Common myeloid progenitor, CD34-positive (primary cell): ENCODE results near the gene ADGRL2.

Experiments
- CTCF ChIA-PET: fragments of 350-600 bp; sonication (Branson Sonifier 250); formaldehyde crosslinking; loops from one replicate; lab custom pipeline; 2021; ENCODE audit warnings: antibody characterized with exemption; lab: Charles Lee
- POLR2A ChIA-PET: fragments of 350-600 bp; sonication (Branson Sonifier 250); formaldehyde crosslinking; loops from one replicate; lab custom pipeline; 2021; ENCODE audit warnings: antibody characterized with exemption; lab: Charles Lee
- DNase-seq, 3 donors: peaks; one replicate each; pipeline versions ENCODE4 v3.0.0 to v3.0.0-alpha.2; 2013
- H3K27ac ChIP-seq, 2 experiments: 1 replicate in 1 of 2; 2 replicates in 1 of 2; pipeline ENCODE4 v1.7.0; 2013; ENCODE audit warnings: inconsistent platforms in 2 of 2, low read length in 2 of 2, mild to moderate bottlenecking in 2 of 2, low read depth in 1 of 2, moderate library complexity in 1 of 2; ENCODE audit not compliant: severe bottlenecking in 2 of 2, insufficient read depth in 1 of 2, poor library complexity in 1 of 2
- H3K27me3 ChIP-seq, 5 experiments: replicated peaks in 2 of 5; 1 replicate in 3 of 5; 2 replicates in 2 of 5; pipeline versions ENCODE4 v1.6.1 to v1.7.0; 2013; ENCODE audit warnings: low read length in 4 of 5, mild to moderate bottlenecking in 2 of 5, moderate library complexity in 2 of 5, inconsistent platforms in 1 of 5; ENCODE audit not compliant: insufficient read depth in 5 of 5, control insufficient read depth in 4 of 5
- H3K36me3 ChIP-seq, 4 experiments: 1 replicate in 2 of 4; 2 replicates in 2 of 4; pipeline versions ENCODE4 v1.6.1 to v1.7.0; 2013; ENCODE audit warnings: low read length in 3 of 4, control low read depth in 1 of 4, mild to moderate bottlenecking in 1 of 4; ENCODE audit not compliant: control insufficient read depth in 4 of 4, insufficient read depth in 4 of 4
- H3K4me1 ChIP-seq, 4 experiments: 1 replicate in 3 of 4; 2 replicates in 1 of 4; pipeline versions ENCODE4 v1.6.1 to v1.7.1; 2013; ENCODE audit warnings: low read length in 3 of 4, mild to moderate bottlenecking in 3 of 4, control low read depth in 1 of 4, inconsistent platforms in 1 of 4, moderate library complexity in 1 of 4; ENCODE audit not compliant: control insufficient read depth in 4 of 4, insufficient read depth in 4 of 4; ENCODE audit errors: control extremely low read depth in 1 of 4
- H3K4me3 ChIP-seq, 7 experiments: 1 replicate in 4 of 7; 2 replicates in 3 of 7; pipeline versions ENCODE4 v1.5.1 to v1.7.0; 2013; ENCODE audit warnings: mild to moderate bottlenecking in 7 of 7, low read length in 6 of 7, moderate library complexity in 6 of 7, inconsistent platforms in 2 of 7, low read depth in 2 of 7, control low read depth in 1 of 7; ENCODE audit not compliant: insufficient read depth in 4 of 7, control insufficient read depth in 1 of 7; ENCODE audit errors: extremely low read depth in 1 of 7
- H3K9me3 ChIP-seq, 5 experiments: 1 replicate in 4 of 5; 2 replicates in 1 of 5; pipeline versions ENCODE4 v1.6.1 to v1.7.1; 2013; ENCODE audit warnings: low read length in 4 of 5, mild to moderate bottlenecking in 2 of 5, inconsistent platforms in 1 of 5, low read depth in 1 of 5, moderate library complexity in 1 of 5; ENCODE audit not compliant: control insufficient read depth in 4 of 5, insufficient read depth in 2 of 5; ENCODE audit errors: control extremely low read depth in 1 of 5
- WGBS: methylation state at CpG from one replicate; pipeline ENCODE4 v1.1.5; 2013; ENCODE audit not compliant: insufficient coverage; 5-methylcytosine and 5-hydroxymethylcytosine counted together

ADGRL2 gene

GRCh38 chr1:81819613-81820012 lies 18.9 kb downstream of the ADGRL2 start:
- H3K27ac ChIP-seq: no peak overlapping the region
- H3K4me1 ChIP-seq: no peaks in the 10 kb centered on the region
- ChIA-PET POLR2A (no interaction called here), CTCF (no interaction called here)
- WGBS: no CpG with 5 or more reads among the region's 4 CpGs
- no peaks in the 10 kb centered on the region for H3K36me3 ChIP-seq
- DNase-seq: no peak
- no peaks in the 10 kb centered on the region for H3K9me3 ChIP-seq
- H3K27me3 ChIP-seq: peaks cover 0 to 22% (median 9%) of the 10 kb centered on the region in 5 experiments
- no peak overlapping the region for H3K4me3 ChIP-seq

GRCh38 chr1:81820765-81821164 lies 20.0 kb downstream of the ADGRL2 start:
- no peaks in the 10 kb centered on the region for H3K36me3 ChIP-seq
- ChIA-PET POLR2A (no interaction called here), CTCF (no interaction called here)
- H3K4me3 ChIP-seq: no peak overlapping the region
- H3K4me1 ChIP-seq: no peaks in the 10 kb centered on the region
- 89% methylated on average over 1 of the region's 2 CpGs for WGBS
- peaks cover 0 to 32% (median 15%) of the 10 kb centered on the region in 5 experiments for H3K27me3 ChIP-seq
- no peak overlapping the region for H3K27ac ChIP-seq
- DNase-seq: no peak
- no peaks in the 10 kb centered on the region for H3K9me3 ChIP-seq

- H3K9me3 ChIP-seq: no peaks in the 10 kb centered on the region
- CTCF ChIA-PET: no interaction called here
Measured at GRCh38 chr1:81823082-81823481, 22.3 kb downstream of the ADGRL2 start.

GRCh38 chr1:81824759-81825158 lies 24.0 kb downstream of the ADGRL2 start:
- H3K4me1 ChIP-seq: no peaks in the 10 kb centered on the region
- POLR2A ChIA-PET: no interaction called here
- DNase-seq: no peak
- H3K4me3 ChIP-seq: no peak overlapping the region
- CTCF ChIA-PET: no interaction called here
- no peak overlapping the region for H3K27ac ChIP-seq
- H3K27me3 ChIP-seq: peaks cover 0 to 37% (median 8%) of the 10 kb centered on the region in 5 experiments
- WGBS: 100% methylated on average over 1 of the region's 4 CpGs
- no peaks in the 10 kb centered on the region for H3K9me3 ChIP-seq
- no peaks in the 10 kb centered on the region for H3K36me3 ChIP-seq

More at GRCh38 chr1:81823082-81823481, 22.3 kb downstream of the ADGRL2 start:
- Histone ChIP-seq H3K36me3 (no peaks in the 10 kb centered on the region), H3K4me3 (no peak overlapping the region), H3K4me1 (no peaks in the 10 kb centered on the region), H3K27ac (no peak overlapping the region), H3K27me3 (peaks cover 0 to 40% (median 15%) of the 10 kb centered on the region in 5 experiments)
- 85% methylated on average over 4 of the region's 4 CpGs for WGBS
- DNase-seq: no peak
- POLR2A ChIA-PET: no interaction called here

- CTCF ChIA-PET: no interaction called here
- Histone ChIP-seq H3K9me3 (no peaks in the 10 kb centered on the region), H3K27ac (no peak overlapping the region), H3K4me1 (no peaks in the 10 kb centered on the region), H3K36me3 (no peaks in the 10 kb centered on the region), H3K4me3 (no peak overlapping the region), H3K27me3 (peaks cover 0 to 54% (median 14%) of the 10 kb centered on the region in 5 experiments)
- DNase-seq: no peak
- POLR2A ChIA-PET: no interaction called here
- no CpG with 5 or more reads among the region's 1 CpG for WGBS
Measured at GRCh38 chr1:81827942-81828341, 27.2 kb downstream of the ADGRL2 start.

- peaks cover 0 to 56% (median 15%) of the 10 kb centered on the region in 5 experiments for H3K27me3 ChIP-seq
- H3K36me3 ChIP-seq: no peaks in the 10 kb centered on the region
- ChIA-PET CTCF (no interaction called here), POLR2A (no interaction called here)
- H3K27ac ChIP-seq: no peak overlapping the region
- WGBS: no CpG with 5 or more reads among the region's 1 CpG
- DNase-seq: no peak
- no peak overlapping the region for H3K4me3 ChIP-seq
- no peaks in the 10 kb centered on the region for H3K9me3 ChIP-seq
- no peaks in the 10 kb centered on the region for H3K4me1 ChIP-seq
Measured at GRCh38 chr1:81832573-81832972, 31.8 kb downstream of the ADGRL2 start.

GRCh38 chr1:81833722-81834121 lies 33.0 kb downstream of the ADGRL2 start:
- Histone ChIP-seq H3K9me3 (no peaks in the 10 kb centered on the region), H3K4me3 (no peak overlapping the region), H3K27ac (no peak overlapping the region), H3K27me3 (peaks cover 0 to 58% (median 17%) of the 10 kb centered on the region in 5 experiments), H3K4me1 (no peaks in the 10 kb centered on the region), H3K36me3 (no peaks in the 10 kb centered on the region)
- WGBS: 67% methylated on average over 4 of the region's 4 CpGs
- POLR2A ChIA-PET: no interaction called here
- no peak for DNase-seq
- CTCF ChIA-PET: no interaction called here
